ENCODE results near the gene ESRRG. TPM values are rescaled to one million over a fixed set of nuclear protein-coding genes. Genes with fewer than 3 reads are reported as not detected.

ESRRG gene
- total and polyA plus RNA-seq, 12 donors, result 3.8 to 49.5 (median 35.9) TPM

DNA sequence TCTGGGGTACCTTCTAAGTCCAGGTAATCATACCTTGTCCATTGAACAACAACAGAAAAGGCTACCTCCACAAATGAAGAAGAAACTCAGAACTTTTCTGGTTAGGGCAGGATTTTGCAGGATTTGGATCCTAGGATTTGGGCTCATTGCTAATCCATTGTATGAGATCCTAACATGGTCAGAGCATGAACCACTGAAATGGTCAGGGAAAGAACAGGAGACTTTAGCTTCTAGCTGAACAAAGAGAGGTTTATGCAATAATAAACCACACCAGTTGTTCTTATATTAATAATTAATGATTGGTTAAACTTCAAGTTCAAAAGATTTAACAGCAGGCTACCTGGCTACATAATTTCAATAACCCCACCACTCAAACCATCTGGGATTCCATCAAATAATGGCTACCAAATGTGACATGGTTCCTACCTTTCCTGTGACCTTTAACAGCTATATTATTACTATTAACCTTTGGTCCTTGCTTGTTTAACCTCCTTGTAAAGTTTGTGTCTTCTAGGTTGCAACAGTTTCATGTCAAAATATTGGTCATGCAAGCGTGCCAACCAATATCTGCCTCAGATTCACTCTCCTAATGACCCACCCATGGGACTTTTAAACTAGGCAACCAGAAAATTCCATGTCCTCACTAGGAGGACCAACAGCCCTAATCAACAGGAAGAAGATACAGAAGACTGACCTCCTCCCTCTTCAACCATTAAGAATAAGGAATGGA lies 239.4 kb downstream of the ESRRG start:
- Histone ChIP-seq H3K27me3 (no peaks in the 10 kb centered on the region), H3K9me3 (peaks cover 0 to 7% (median 0%) of the 10 kb centered on the region in 11 donors), H3K4me1 (no peaks in the 10 kb centered on the region), H3K27ac (no peak overlapping the region), H3K4me3 (no peak overlapping the region), H3K36me3 (no peaks in the 10 kb centered on the region)
- ATAC-seq, result no peak
- TF ChIP-seq, protein P1, sequence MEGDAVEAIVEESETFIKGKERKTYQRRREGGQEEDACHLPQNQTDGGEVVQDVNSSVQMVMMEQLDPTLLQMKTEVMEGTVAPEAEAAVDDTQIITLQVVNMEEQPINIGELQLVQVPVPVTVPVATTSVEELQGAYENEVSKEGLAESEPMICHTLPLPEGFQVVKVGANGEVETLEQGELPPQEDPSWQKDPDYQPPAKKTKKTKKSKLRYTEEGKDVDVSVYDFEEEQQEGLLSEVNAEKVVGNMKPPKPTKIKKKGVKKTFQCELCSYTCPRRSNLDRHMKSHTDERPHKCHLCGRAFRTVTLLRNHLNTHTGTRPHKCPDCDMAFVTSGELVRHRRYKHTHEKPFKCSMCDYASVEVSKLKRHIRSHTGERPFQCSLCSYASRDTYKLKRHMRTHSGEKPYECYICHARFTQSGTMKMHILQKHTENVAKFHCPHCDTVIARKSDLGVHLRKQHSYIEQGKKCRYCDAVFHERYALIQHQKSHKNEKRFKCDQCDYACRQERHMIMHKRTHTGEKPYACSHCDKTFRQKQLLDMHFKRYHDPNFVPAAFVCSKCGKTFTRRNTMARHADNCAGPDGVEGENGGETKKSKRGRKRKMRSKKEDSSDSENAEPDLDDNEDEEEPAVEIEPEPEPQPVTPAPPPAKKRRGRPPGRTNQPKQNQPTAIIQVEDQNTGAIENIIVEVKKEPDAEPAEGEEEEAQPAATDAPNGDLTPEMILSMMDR (IDR thresholded peaks at IDR 0.05), result no peak
- 75 to 83% methylated on average over 1 of the region's 1 CpG for whole genome bisulfite sequencing, 2 donors
- intact Hi-C loops (cut with DNase I), result no loop called here
- no peak for DNase-seq

DNA sequence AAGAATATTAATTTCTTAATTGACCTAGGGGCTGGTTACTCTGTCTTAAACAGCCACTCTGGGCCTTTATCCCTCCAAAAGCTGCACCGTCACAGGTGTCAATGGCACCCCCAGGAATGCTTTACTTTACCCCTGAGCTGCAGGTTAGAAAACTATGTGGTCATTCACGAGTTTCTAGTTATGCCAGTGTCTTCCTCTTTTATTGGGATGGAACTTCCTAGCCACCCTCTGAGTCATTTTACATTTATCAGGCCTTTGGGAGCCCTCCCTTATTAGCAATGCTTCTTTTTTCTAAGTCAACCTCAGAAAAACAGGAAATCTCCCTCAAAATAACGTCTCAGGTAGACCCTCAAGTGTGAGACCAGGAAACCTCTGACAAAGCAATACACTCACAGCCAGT lies 240.6 kb downstream of the ESRRG start:
- 54 to 61% methylated on average over 3 of the region's 3 CpGs for WGBS, 2 donors
- ATAC-seq (no peak), DNase-seq (no peak)
- Histone ChIP-seq H3K9me3 (peaks cover 0 to 7% (median 0%) of the 10 kb centered on the region in 11 donors), H3K4me1 (no peaks in the 10 kb centered on the region), H3K4me3 (no peak overlapping the region), H3K36me3 (no peaks in the 10 kb centered on the region), H3K27me3 (no peaks in the 10 kb centered on the region), H3K27ac (no peak overlapping the region)
- TF ChIP-seq, protein P1 (IDR thresholded peaks at IDR 0.05), result no peak
- intact Hi-C loops (cut with DNase I), result no loop called here

DNA sequence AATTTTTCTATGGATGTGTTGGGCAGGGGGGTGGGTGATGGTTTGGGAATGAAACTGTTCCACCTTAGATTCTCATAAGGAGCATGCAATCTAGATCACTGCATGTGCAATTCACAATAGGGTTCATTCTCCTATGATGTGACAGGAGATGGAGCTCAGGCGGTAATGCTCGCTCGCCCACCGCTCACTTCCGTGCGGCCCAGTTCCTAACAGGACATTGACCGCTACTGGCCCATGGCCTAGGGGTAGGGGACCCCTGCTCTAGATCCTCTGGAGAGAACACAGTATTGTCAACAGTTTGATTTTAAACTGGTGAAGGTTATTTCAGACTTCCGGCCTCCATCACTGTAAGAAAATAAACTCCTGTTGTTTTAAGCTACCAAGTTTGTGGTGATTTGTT lies 245.0 kb downstream of the ESRRG start:
- Histone ChIP-seq H3K36me3 (no peaks in the 10 kb centered on the region), H3K27me3 (no peaks in the 10 kb centered on the region), H3K27ac (no peak overlapping the region), H3K4me1 (no peaks in the 10 kb centered on the region), H3K9me3 (peaks cover 0 to 7% (median 0%) of the 10 kb centered on the region in 11 donors), H3K4me3 (no peak overlapping the region)
- intact Hi-C loops (cut with DNase I), result no loop called here
- WGBS, 2 donors, result 94 to 95% methylated on average over 8 of the region's 8 CpGs
- DNase-seq (no peak), ATAC-seq (no peak)
- TF ChIP-seq, protein P1 (IDR thresholded peaks at IDR 0.05), result no peak

DNA sequence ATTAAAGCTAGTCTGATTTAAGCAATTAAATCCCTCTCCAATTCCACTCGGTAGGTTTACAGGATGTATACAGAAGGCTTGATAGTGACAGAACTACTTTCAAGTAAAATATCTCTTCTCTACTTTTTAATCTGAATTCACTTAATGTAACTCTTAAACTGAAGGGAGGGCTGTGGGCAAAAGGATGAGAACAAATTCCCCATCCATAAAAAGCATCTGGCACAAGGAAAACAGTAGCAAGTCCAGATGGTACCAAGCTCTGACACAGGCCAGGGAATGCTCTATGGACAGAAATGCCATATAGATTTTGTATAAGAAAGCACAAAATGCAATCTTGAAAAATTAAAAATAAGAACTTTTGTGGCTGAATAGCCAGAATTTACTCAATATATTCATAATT lies 246.9 kb downstream of the ESRRG start:
- Histone ChIP-seq H3K4me3 (no peak overlapping the region), H3K4me1 (no peaks in the 10 kb centered on the region), H3K27ac (no peak overlapping the region), H3K9me3 (peaks cover 0 to 7% (median 0%) of the 10 kb centered on the region in 11 donors), H3K36me3 (no peaks in the 10 kb centered on the region), H3K27me3 (no peaks in the 10 kb centered on the region)
- DNase-seq (no peak), ATAC-seq (no peak)
- WGBS, 2 donors, result 84 to 92% methylated on average over 1 of the region's 1 CpG
- TF ChIP-seq, protein P1 (IDR thresholded peaks at IDR 0.05), result no peak
- intact Hi-C loops (cut with DNase I), result no loop called here
